ENCODE results near the gene NLRX1. TPM values are rescaled to one million over a fixed set of nuclear protein-coding genes. Genes with fewer than 3 reads are reported as not detected.

Gene NLRX1
- polyA plus RNA-seq, 1 of the 3 experiments (the other 2 are of a cell fraction), result 13.7 TPM

GRCh38 chr11:119121008-119121810 lies 47.3 kb upstream of the NLRX1 start, which contains the start of gene HINFP (continued):
- peak; percentile 99 for TF ChIP-seq MAX (IDR thresholded peaks at IDR 0.05; ENCODE audit: low read depth)
- TF ChIP-seq NRF1 (IDR thresholded peaks at IDR 0.05; ENCODE audit: low read depth, low read length), result peak; percentile 99
- no peak for TF ChIP-seq TEAD4 (IDR thresholded peaks at IDR 0.05; ENCODE audit: borderline replicate concordance, insufficient read depth)
- peak; percentile 84 for TF ChIP-seq ELF1 (IDR thresholded peaks at IDR 0.05)
- peak; percentile 88 for TF ChIP-seq POLR2AphosphoS5 (IDR thresholded peaks at IDR 0.05; ENCODE audit: low read depth, low read length)
- TF ChIP-seq, protein P1, sequence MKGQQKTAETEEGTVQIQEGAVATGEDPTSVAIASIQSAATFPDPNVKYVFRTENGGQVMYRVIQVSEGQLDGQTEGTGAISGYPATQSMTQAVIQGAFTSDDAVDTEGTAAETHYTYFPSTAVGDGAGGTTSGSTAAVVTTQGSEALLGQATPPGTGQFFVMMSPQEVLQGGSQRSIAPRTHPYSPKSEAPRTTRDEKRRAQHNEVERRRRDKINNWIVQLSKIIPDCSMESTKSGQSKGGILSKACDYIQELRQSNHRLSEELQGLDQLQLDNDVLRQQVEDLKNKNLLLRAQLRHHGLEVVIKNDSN (IDR thresholded peaks at IDR 0.05; ENCODE audit: borderline replicate concordance, low read depth), result peak; percentile 93

DNA sequence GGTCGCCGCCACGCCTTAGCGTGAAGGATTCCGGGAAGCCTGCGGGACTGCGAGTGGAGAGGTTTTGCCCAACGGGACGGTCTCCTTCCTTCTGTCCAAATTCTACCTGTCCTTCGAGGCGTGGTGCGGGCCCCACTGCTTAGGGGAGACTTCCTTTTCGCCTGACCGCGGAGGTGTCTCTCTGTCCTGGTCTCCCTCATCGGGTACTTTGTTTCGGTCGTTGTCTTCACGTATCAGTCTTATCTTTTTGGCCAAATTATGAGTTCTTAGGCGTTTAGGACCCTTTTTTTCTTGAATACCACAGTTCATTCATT lies 46.8 kb upstream of the NLRX1 start:
- H3K27ac ChIP-seq (ENCODE audit: low read depth in 2 of 2, low read length in 1 of 2), result peak overlapping the region; percentile 38 to 75; a peak in 3 of 4 replicates
- H3K9me2 ChIP-seq, result no peaks in the 10 kb centered on the region
- peaks cover 41% of the 10 kb centered on the region for H3K79me2 ChIP-seq (ENCODE audit: insufficient read depth)
- H3K27me3 ChIP-seq (ENCODE audit: insufficient read depth), result no peaks in the 10 kb centered on the region
- peaks cover 5 to 14% of the 10 kb centered on the region in 2 experiments for H3K36me3 ChIP-seq (replicated peaks in 1 of 2; ENCODE audit: control insufficient read depth in 1 of 2, insufficient read depth in 2 of 2, low read length in 1 of 2)
- peaks cover 13 to 17% of the 10 kb centered on the region in 2 experiments; a peak in 3 of 4 replicates for H3K4me1 ChIP-seq (ENCODE audit: control insufficient read depth in 1 of 2, insufficient read depth in 2 of 2, low read depth in 1 of 2, low read length in 1 of 2)
- no peaks in the 10 kb centered on the region for H4K20me1 ChIP-seq (ENCODE audit: insufficient read depth)
- peak overlapping the region; percentile 74 for H3K9ac ChIP-seq
- 2% methylated on average over 20 of the region's 20 CpGs for WGBS (ENCODE audit: low lambda C conversion rate)
- H3K9me3 ChIP-seq, result no peaks in the 10 kb centered on the region
- peak overlapping the region; percentile 87 for H2AFZ ChIP-seq (ENCODE audit: low read depth)
- DNase-seq, result no peak
- peak overlapping the region; percentile 91 for H3K4me2 ChIP-seq
- CTCF ChIA-PET, result interaction anchor here (0.8 to 1.4 kb wide), 6 partner anchors 11 to 81 kb away, joined by 3 to 4 read pairs (median 3); no protein-coding TSS in a partner anchor
- no peak for TF ChIP-seq FOSL2 (IDR thresholded peaks at IDR 0.05; ENCODE audit: borderline replicate concordance, low read depth)
- no peak for TF ChIP-seq TCF12 (IDR thresholded peaks at IDR 0.05)
- TF ChIP-seq NFIC (IDR thresholded peaks at IDR 0.05; ENCODE audit: borderline replicate concordance), result no peak
- TF ChIP-seq PBX3 (IDR thresholded peaks at IDR 0.05), result no peak
- TF ChIP-seq SIN3A (IDR thresholded peaks at IDR 0.05; ENCODE audit: borderline replicate concordance, low read depth, low read length), result no peak
- no peak for TF ChIP-seq EP300 (IDR thresholded peaks at IDR 0.05; ENCODE audit: borderline replicate concordance in 1 of 2, low read depth in 1 of 2, low read length in 1 of 2)
- no peak for TF ChIP-seq ZBTB33 (IDR thresholded peaks at IDR 0.05; ENCODE audit: borderline replicate concordance, low read depth)
- TF ChIP-seq, protein P1 (IDR thresholded peaks at IDR 0.05; ENCODE audit: borderline replicate concordance, low read depth), result no peak
- POLR2A ChIA-PET, result interaction anchor here (0.5 to 1.9 kb wide), 6 partner anchors 12 to 94 kb away, joined by 3 to 9 read pairs (median 3); partner anchors contain the start of genes C2CD2L and HMBS
- peaks cover 12% of the 10 kb centered on the region for H3F3A ChIP-seq (replicated peaks; ENCODE audit: insufficient read depth)
- H3K4me3 ChIP-seq (ENCODE audit: low read depth in 2 of 2, low read length in 1 of 2), result peak overlapping the region; percentile 88 to 90
